GM23338 (cell line): ENCODE measurements around the gene STAT5B.

Experiments used
- CTCF ChIP-seq, 2 experiments: fragments of 200-600 bp in 1 of 2; sonication (generic) in 1 of 2; conservative IDR thresholded peaks; 2 replicates each; pipeline versions ENCODE4 v1.5.1 to v1.6.1; 2016 to 2017; ENCODE audit warnings: antibody characterized with exemption in 2 of 2, low read depth in 2 of 2, mild to moderate bottlenecking in 2 of 2, moderate library complexity in 1 of 2
- ETS1 ChIP-seq: IDR thresholded peaks from 2 replicates; pipeline ENCODE4 v1.6.1; 2016; ENCODE audit warnings: antibody characterized with exemption
- EZH2 ChIP-seq: fragments of 200-600 bp; sonication (generic); IDR thresholded peaks from one replicate; pipeline ENCODE4 v1.8.0; 2017; ENCODE audit warnings: antibody characterized with exemption, mild to moderate bottlenecking, low read depth; ENCODE audit not compliant: unreplicated experiment
- EZH2phosphoT487 ChIP-seq: fragments of 200-600 bp; sonication (generic); IDR thresholded peaks from one replicate; pipeline ENCODE4 v1.8.1; 2018; ENCODE audit warnings: antibody characterized with exemption; ENCODE audit not compliant: unreplicated experiment
- JUNB ChIP-seq: IDR thresholded peaks from one replicate; pipeline ENCODE4 v1.6.1; 2016; ENCODE audit warnings: antibody characterized with exemption; ENCODE audit not compliant: unreplicated experiment
- NANOG ChIP-seq: IDR thresholded peaks from 2 replicates; pipeline ENCODE4 v1.6.1; 2016; ENCODE audit warnings: antibody characterized with exemption, borderline replicate concordance
- POLR2AphosphoS5 ChIP-seq: IDR thresholded peaks from 2 replicates; pipeline ENCODE4 v1.6.1; 2016; ENCODE audit warnings: antibody characterized with exemption, low read depth
- ZNF114 ChIP-seq: fragments of 250-450 bp; sonication (Bioruptor Pico); IDR thresholded peaks from 2 replicates; pipeline ENCODE4 v1.5.0; 2020; ENCODE audit warnings: mild to moderate bottlenecking, moderate library complexity

- TF ChIP-seq POLR2AphosphoS5 (no peak), EZH2 (no peak), CTCF (conservative IDR thresholded peaks at IDR 0.05; ENCODE audit: low read depth in 2 of 2) (peak; percentile 42 to 49), NANOG (no peak), EZH2phosphoT487 (no peak), ETS1 (no peak), ZNF114 (CRISPR knock-in tag) (no peak), JUNB (no peak)
Measured at GRCh38 chr17:42251115-42251514, 25.1 kb downstream of the STAT5B start.
